ENCODE measurements around the gene IGF2. TPM values are rescaled to one million over a fixed set of nuclear protein-coding genes. Genes with fewer than 3 reads are reported as not detected.

Gene IGF2
- polyA plus RNA-seq, 1 donor from 2014 or later, result not detected

DNA sequence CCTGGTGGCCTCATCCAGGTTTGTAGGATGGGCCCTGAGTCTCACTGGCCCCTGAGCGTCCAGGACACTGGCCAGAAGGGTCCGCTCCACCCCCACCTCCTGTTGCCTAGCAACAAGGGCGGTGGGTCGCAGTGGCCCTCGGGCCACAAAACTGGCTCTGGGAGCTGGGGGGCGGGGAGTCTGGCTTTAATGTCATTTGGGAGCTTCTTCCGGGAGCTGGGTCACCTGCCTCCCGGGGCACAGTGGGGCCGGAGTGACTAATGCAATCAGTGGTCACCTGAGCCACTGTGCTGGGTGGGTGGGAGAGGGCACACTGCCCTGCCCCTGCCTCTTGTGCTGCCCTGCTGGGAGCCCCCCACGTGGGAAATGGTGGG, 29.8 kb upstream of the IGF2 start:
- TF ChIP-seq POLR2AphosphoS5 (IDR thresholded peaks at IDR 0.05) (no peak), EZH2 (IDR thresholded peaks at IDR 0.05; ENCODE audit: borderline replicate concordance, insufficient read depth, low read length, poor library complexity, severe bottlenecking) (no peak), MXI1 (conservative IDR thresholded peaks at IDR 0.05; ENCODE audit: poor library complexity, severe bottlenecking) (no peak), EP300 (conservative IDR thresholded peaks at IDR 0.05; ENCODE audit: poor library complexity, severe bottlenecking) (no peak), SMC3 (conservative IDR thresholded peaks at IDR 0.05; ENCODE audit: poor library complexity) (no peak), RAD21 (conservative IDR thresholded peaks at IDR 0.05) (no peak), TAF1 (IDR thresholded peaks at IDR 0.05; ENCODE audit: low read depth) (no peak)
- TF ChIP-seq, protein P1, sequence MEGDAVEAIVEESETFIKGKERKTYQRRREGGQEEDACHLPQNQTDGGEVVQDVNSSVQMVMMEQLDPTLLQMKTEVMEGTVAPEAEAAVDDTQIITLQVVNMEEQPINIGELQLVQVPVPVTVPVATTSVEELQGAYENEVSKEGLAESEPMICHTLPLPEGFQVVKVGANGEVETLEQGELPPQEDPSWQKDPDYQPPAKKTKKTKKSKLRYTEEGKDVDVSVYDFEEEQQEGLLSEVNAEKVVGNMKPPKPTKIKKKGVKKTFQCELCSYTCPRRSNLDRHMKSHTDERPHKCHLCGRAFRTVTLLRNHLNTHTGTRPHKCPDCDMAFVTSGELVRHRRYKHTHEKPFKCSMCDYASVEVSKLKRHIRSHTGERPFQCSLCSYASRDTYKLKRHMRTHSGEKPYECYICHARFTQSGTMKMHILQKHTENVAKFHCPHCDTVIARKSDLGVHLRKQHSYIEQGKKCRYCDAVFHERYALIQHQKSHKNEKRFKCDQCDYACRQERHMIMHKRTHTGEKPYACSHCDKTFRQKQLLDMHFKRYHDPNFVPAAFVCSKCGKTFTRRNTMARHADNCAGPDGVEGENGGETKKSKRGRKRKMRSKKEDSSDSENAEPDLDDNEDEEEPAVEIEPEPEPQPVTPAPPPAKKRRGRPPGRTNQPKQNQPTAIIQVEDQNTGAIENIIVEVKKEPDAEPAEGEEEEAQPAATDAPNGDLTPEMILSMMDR (IDR thresholded peaks at IDR 0.05; ENCODE audit: poor library complexity, severe bottlenecking), result no peak
- TF ChIP-seq, protein P2, sequence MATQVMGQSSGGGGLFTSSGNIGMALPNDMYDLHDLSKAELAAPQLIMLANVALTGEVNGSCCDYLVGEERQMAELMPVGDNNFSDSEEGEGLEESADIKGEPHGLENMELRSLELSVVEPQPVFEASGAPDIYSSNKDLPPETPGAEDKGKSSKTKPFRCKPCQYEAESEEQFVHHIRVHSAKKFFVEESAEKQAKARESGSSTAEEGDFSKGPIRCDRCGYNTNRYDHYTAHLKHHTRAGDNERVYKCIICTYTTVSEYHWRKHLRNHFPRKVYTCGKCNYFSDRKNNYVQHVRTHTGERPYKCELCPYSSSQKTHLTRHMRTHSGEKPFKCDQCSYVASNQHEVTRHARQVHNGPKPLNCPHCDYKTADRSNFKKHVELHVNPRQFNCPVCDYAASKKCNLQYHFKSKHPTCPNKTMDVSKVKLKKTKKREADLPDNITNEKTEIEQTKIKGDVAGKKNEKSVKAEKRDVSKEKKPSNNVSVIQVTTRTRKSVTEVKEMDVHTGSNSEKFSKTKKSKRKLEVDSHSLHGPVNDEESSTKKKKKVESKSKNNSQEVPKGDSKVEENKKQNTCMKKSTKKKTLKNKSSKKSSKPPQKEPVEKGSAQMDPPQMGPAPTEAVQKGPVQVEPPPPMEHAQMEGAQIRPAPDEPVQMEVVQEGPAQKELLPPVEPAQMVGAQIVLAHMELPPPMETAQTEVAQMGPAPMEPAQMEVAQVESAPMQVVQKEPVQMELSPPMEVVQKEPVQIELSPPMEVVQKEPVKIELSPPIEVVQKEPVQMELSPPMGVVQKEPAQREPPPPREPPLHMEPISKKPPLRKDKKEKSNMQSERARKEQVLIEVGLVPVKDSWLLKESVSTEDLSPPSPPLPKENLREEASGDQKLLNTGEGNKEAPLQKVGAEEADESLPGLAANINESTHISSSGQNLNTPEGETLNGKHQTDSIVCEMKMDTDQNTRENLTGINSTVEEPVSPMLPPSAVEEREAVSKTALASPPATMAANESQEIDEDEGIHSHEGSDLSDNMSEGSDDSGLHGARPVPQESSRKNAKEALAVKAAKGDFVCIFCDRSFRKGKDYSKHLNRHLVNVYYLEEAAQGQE (IDR thresholded peaks at IDR 0.05; ENCODE audit: borderline replicate concordance), result no peak
- Histone ChIP-seq H3K79me2 (replicated peaks; ENCODE audit: insufficient read depth, low read length) (no peaks in the 10 kb centered on the region), H3K9ac (ENCODE audit: low read length) (no peak overlapping the region), H3F3A (ENCODE audit: insufficient read depth, low read length, poor library complexity, severe bottlenecking) (no peaks in the 10 kb centered on the region), H3K9me3 (ENCODE audit: low read length) (no peaks in the 10 kb centered on the region), H2AFZ (ENCODE audit: low read depth, low read length) (no peak overlapping the region), H3K4me2 (ENCODE audit: low read length) (no peak overlapping the region), H3K4me3 (ENCODE audit: low read length) (no peak overlapping the region), H3K27me3 (ENCODE audit: insufficient read depth, low read depth, low read length) (no peaks in the 10 kb centered on the region), H3K27ac (ENCODE audit: low read length) (no peak overlapping the region), H4K20me1 (ENCODE audit: insufficient read depth) (no peaks in the 10 kb centered on the region), H3K9me2 (ENCODE audit: insufficient read depth, low read length) (no peaks in the 10 kb centered on the region), H3K36me3 (ENCODE audit: insufficient read depth, low read length) (no peaks in the 10 kb centered on the region)

DNA sequence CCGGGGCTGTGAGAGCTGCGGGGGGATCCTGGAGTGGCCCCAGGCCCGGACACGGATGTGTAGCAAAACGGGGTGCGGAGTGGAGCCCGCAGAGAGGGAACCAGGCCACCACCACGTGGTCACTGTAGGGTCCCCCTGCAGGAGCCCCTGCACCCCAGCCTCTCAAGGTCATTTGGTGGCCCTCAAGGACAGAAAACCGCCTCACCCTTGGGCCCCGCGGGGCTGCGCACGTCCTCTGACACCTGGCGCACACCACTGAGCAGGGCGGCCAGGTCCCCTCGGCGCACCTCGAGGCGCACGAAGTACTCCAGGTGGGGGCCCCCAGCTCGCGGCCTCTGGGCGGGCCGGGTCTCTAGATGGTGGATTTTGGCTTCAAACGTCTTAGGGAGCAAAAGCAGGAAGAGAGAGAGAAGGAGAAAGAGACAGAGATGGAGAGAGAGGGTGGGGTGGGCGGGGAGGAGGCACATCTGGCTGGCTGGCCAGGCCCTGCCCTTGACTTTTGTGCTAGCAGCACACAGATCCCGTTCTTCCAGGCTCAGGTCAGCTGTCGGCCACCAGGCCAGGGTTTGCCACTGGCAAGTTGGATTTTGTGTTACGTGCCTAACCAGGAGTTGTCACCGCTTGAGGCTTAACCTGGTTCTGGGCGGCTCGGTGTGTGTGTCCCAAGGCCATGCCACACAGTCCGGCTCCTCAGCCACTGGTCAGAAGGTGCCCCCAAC, 29.3 kb upstream of the IGF2 start:
- Histone ChIP-seq H3K9ac (ENCODE audit: low read length) (no peak overlapping the region), H3K4me2 (ENCODE audit: low read length) (no peak overlapping the region), H4K20me1 (ENCODE audit: insufficient read depth) (no peaks in the 10 kb centered on the region), H3F3A (ENCODE audit: insufficient read depth, low read length, poor library complexity, severe bottlenecking) (no peaks in the 10 kb centered on the region), H3K27me3 (ENCODE audit: insufficient read depth, low read depth, low read length) (no peaks in the 10 kb centered on the region), H3K4me3 (ENCODE audit: low read length) (no peak overlapping the region), H3K27ac (ENCODE audit: low read length) (no peak overlapping the region), H3K79me2 (replicated peaks; ENCODE audit: insufficient read depth, low read length) (no peaks in the 10 kb centered on the region), H3K9me3 (ENCODE audit: low read length) (no peaks in the 10 kb centered on the region), H2AFZ (ENCODE audit: low read depth, low read length) (no peak overlapping the region), H3K9me2 (ENCODE audit: insufficient read depth, low read length) (no peaks in the 10 kb centered on the region), H3K36me3 (ENCODE audit: insufficient read depth, low read length) (no peaks in the 10 kb centered on the region)
- TF ChIP-seq EP300 (conservative IDR thresholded peaks at IDR 0.05; ENCODE audit: poor library complexity, severe bottlenecking) (no peak), POLR2AphosphoS5 (IDR thresholded peaks at IDR 0.05) (no peak), SMC3 (conservative IDR thresholded peaks at IDR 0.05; ENCODE audit: poor library complexity) (no peak), MXI1 (conservative IDR thresholded peaks at IDR 0.05; ENCODE audit: poor library complexity, severe bottlenecking) (no peak)
- TF ChIP-seq, protein P2 (IDR thresholded peaks at IDR 0.05; ENCODE audit: borderline replicate concordance), result no peak
- TF ChIP-seq, protein P1 (IDR thresholded peaks at IDR 0.05; ENCODE audit: poor library complexity, severe bottlenecking), result no peak
